T-helper 1 cell treated with Interleukin-12 subunit alpha and Interleukin-12 subunit beta and Interleukin-4 antibody, amounts not matched to agents 30 μg/mL and 1 μg/mL, for 36 hours (primary cell): ENCODE data around the gene RAB10.
"Not testable (repeated sequence)": the region's sequence is repeated elsewhere in the genome, so short reads cannot be mapped to it uniquely, and the experiment has no call there.

Source experiments
- H3K27ac Mint-ChIP-seq: one replicate; pipeline ENCODE4 v1.8.0; 2021; ENCODE audit warnings: mild to moderate bottlenecking, mixed read lengths
- H3K27me3 Mint-ChIP-seq: one replicate; pipeline ENCODE4 v1.8.0; 2021; ENCODE audit warnings: low read depth, mixed read lengths
- H3K36me3 Mint-ChIP-seq: one replicate; pipeline ENCODE4 v1.8.0; 2021; ENCODE audit warnings: low read depth, mixed read lengths
- H3K4me1 Mint-ChIP-seq: one replicate; pipeline ENCODE4 v1.8.0; 2021; ENCODE audit warnings: low read depth, mixed read lengths
- H3K4me3 Mint-ChIP-seq: one replicate; pipeline ENCODE4 v1.8.0; 2021; ENCODE audit warnings: mild to moderate bottlenecking, moderate library complexity, mixed read lengths
- H3K9me3 Mint-ChIP-seq: one replicate; pipeline ENCODE4 v1.8.0; 2021; ENCODE audit warnings: mixed read lengths

Gene RAB10

DNA sequence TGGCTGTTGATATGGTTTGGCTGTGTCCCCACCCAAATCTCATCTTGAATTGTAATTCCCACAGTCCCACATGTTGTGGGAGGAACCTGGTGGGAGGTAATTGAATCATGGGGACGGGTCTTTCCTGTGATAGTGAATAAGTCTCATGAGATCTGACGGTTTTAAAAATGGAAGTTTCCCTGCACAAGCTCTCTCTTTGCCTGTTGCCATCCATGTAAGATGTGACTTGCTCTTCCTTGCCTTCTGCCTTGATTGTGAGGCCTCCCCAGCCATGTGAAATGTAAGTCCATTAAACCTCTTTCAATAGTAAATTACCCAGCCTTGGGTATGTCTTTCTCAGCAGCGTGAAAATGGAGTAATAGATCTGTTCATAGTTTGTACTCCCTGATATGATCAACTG is 47.0 kb downstream of the RAB10 start:
- H3K27ac Mint-ChIP-seq, H3K4me1 Mint-ChIP-seq, H3K4me3 Mint-ChIP-seq, H3K27me3 Mint-ChIP-seq: not testable (repeated sequence)
- peaks cover 19% of the 10 kb centered on the region for H3K9me3 Mint-ChIP-seq
- H3K36me3 Mint-ChIP-seq = peaks cover 37% of the 10 kb centered on the region

GRCh38 chr2:26081556-26081955 is 47.7 kb downstream of the RAB10 start:
- peaks cover 19% of the 10 kb centered on the region for H3K9me3 Mint-ChIP-seq
- H3K4me1 Mint-ChIP-seq = peaks cover 13% of the 10 kb centered on the region
- no peaks in the 10 kb centered on the region for H3K27me3 Mint-ChIP-seq
- no peak overlapping the region for H3K27ac Mint-ChIP-seq
- no peak overlapping the region for H3K4me3 Mint-ChIP-seq
- peaks cover 39% of the 10 kb centered on the region for H3K36me3 Mint-ChIP-seq

DNA sequence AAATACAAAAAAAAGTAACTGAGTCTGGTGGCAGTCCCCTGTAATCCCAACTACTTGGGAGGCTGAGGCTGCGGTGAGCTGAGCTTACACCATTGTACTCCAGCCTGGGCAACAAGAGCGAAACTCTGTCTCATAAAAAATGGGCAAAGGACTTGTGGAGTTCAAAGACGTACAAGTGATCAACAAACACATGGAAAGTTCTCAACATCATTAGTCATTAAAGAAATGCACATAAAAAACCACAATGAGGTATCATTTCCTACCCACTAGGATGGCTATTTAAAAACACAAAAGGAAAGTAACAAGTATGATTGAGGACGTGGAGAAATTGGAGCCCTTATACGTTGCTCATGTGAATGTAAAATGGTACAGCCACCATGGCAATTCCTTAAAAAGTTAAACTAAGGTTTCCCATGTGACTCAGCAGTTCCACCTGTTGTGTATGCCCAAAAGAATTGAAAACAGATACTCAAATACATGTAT is 52.3 kb downstream of the RAB10 start:
- Mint-ChIP-seq H3K9me3 (peaks cover 2% of the 10 kb centered on the region), H3K36me3 (peaks cover 17% of the 10 kb centered on the region), H3K27me3 (no peaks in the 10 kb centered on the region), H3K4me1 (peaks cover 15% of the 10 kb centered on the region), H3K27ac (peak overlapping the region; percentile 63), H3K4me3 (no peak overlapping the region)

GRCh38 chr2:26086779-26087178 is 52.9 kb downstream of the RAB10 start:
- H3K27me3 Mint-ChIP-seq = no peaks in the 10 kb centered on the region
- no peak overlapping the region for H3K4me3 Mint-ChIP-seq
- peaks cover 19% of the 10 kb centered on the region for H3K4me1 Mint-ChIP-seq
- H3K36me3 Mint-ChIP-seq = peaks cover 13% of the 10 kb centered on the region
- no peaks in the 10 kb centered on the region for H3K9me3 Mint-ChIP-seq
- no peak overlapping the region for H3K27ac Mint-ChIP-seq

- Mint-ChIP-seq H3K27me3 (no peaks in the 10 kb centered on the region), H3K27ac (no peak overlapping the region), H3K4me3 (no peak overlapping the region), H3K36me3 (peaks cover 18% of the 10 kb centered on the region), H3K9me3 (no peaks in the 10 kb centered on the region), H3K4me1 (peaks cover 26% of the 10 kb centered on the region)
Measured at GRCh38 chr2:26088038-26088643, 54.3 kb downstream of the RAB10 start.

DNA sequence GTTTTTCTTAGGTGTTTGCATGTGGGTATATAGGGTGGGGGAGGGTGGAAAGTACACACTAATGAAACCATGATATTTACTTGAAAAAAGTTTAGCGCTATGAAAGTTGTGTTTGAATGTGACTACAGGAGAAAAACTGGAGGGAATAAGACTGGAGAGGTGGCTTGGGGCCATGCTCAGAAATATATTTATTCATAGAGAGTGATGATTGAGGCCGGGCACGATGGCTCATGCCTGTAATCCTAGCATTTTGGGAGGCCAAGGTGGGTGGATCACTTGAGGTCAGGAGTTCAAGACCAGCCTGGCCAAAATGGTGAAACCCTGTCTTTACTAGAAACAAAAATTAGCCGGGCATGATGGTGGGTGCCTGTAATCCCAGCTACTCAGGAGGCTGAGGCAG is 55.0 kb downstream of the RAB10 start:
- Mint-ChIP-seq H3K4me1 (peaks cover 26% of the 10 kb centered on the region), H3K36me3 (peaks cover 18% of the 10 kb centered on the region)
- H3K9me3 Mint-ChIP-seq, H3K27ac Mint-ChIP-seq, H3K27me3 Mint-ChIP-seq, H3K4me3 Mint-ChIP-seq: not testable (repeated sequence)

- H3K4me3 Mint-ChIP-seq = no peak overlapping the region
- peaks cover 26% of the 10 kb centered on the region for H3K4me1 Mint-ChIP-seq
- no peak overlapping the region for H3K27ac Mint-ChIP-seq
- H3K9me3 Mint-ChIP-seq = no peaks in the 10 kb centered on the region
- H3K36me3 Mint-ChIP-seq = peaks cover 15% of the 10 kb centered on the region
- H3K27me3 Mint-ChIP-seq = no peaks in the 10 kb centered on the region
Measured at GRCh38 chr2:26089337-26089736, 55.5 kb downstream of the RAB10 start.

DNA sequence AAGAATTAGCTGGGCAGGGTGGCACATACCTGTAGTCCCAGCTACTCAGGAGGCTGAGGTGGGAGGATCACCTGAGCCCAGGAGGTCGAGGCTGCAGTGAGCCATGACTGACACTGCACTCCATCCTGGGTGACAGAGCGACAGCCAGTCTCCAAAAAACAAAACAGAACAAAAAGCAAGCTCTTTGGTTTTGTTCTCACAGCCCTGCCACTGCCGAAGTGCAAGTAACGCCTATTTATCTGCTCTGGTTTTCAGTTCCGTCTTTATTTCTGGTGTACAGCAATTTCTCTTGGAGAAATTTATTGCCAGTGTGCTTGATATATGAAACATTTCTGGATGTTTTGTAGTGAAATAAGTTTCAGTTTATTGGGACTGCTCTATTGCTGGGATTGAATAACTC is 61.9 kb downstream of the RAB10 start:
- Mint-ChIP-seq H3K4me3 (no peak overlapping the region), H3K36me3 (peaks cover 26% of the 10 kb centered on the region), H3K27me3 (no peaks in the 10 kb centered on the region), H3K9me3 (no peaks in the 10 kb centered on the region), H3K27ac (no peak overlapping the region), H3K4me1 (peaks cover 28% of the 10 kb centered on the region)

- Mint-ChIP-seq H3K36me3 (peaks cover 44% of the 10 kb centered on the region), H3K4me1 (peaks cover 22% of the 10 kb centered on the region), H3K9me3 (no peaks in the 10 kb centered on the region), H3K27me3 (no peaks in the 10 kb centered on the region), H3K4me3 (no peak overlapping the region), H3K27ac (no peak overlapping the region)
Measured at GRCh38 chr2:26099933-26100332, 66.0 kb downstream of the RAB10 start.

DNA sequence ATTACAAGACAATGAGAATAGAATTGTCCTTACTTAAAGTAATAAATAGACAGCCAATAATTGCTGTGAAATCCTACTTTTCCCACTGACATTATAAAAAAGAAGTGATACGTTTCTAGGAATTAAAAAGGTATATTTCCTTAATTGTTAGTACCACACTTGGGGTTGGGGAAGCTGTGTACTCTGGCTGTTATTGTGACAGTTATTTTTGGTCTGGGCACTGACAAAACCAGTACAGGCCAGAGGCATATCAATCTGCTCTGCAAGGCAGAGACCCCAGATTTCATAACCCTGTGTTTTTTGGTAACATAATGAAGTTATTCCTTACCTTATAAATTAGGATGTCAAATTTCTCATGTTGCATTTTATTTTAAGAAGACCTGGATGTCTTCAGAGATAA is 66.5 kb downstream of the RAB10 start:
- peaks cover 22% of the 10 kb centered on the region for H3K4me1 Mint-ChIP-seq
- no peak overlapping the region for H3K4me3 Mint-ChIP-seq
- H3K27me3 Mint-ChIP-seq = no peaks in the 10 kb centered on the region
- peaks cover 46% of the 10 kb centered on the region for H3K36me3 Mint-ChIP-seq
- no peak overlapping the region for H3K27ac Mint-ChIP-seq
- H3K9me3 Mint-ChIP-seq = no peaks in the 10 kb centered on the region

- Mint-ChIP-seq H3K4me3 (no peak overlapping the region), H3K27ac (no peak overlapping the region), H3K36me3 (peaks cover 33% of the 10 kb centered on the region), H3K9me3 (no peaks in the 10 kb centered on the region), H3K4me1 (peaks cover 12% of the 10 kb centered on the region), H3K27me3 (no peaks in the 10 kb centered on the region)
Measured at GRCh38 chr2:26103752-26104151, 69.9 kb downstream of the RAB10 start.

GRCh38 chr2:26108701-26109100 is 74.8 kb downstream of the RAB10 start:
- H3K36me3 Mint-ChIP-seq = peaks cover 21% of the 10 kb centered on the region
- not testable (repeated sequence) for H3K9me3 Mint-ChIP-seq, H3K27me3 Mint-ChIP-seq, H3K4me3 Mint-ChIP-seq, H3K4me1 Mint-ChIP-seq, H3K27ac Mint-ChIP-seq

GRCh38 chr2:26112201-26112600 is 78.3 kb downstream of the RAB10 start:
- Mint-ChIP-seq H3K4me3 (no peak overlapping the region), H3K4me1 (peaks cover 8% of the 10 kb centered on the region), H3K27me3 (no peaks in the 10 kb centered on the region), H3K36me3 (peaks cover 16% of the 10 kb centered on the region), H3K9me3 (no peaks in the 10 kb centered on the region), H3K27ac (no peak overlapping the region)

DNA sequence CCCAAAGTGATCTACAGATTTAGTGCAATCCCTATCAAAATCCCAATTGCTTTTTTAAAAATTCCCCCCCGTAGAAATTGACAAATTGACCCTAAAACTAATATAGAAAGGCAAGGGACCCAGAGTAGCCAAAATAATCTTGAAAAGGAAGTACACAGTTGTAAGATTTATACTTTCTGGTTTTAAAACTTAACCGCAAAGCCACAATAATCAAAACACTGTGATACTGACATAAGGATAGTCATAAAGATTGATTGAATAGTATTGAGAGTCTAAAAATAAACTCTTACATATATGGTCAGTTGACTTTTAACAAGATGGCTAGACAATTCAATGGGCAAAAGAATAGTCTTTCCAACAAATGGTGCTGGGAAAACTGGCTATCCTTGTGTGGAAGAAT is 80.3 kb downstream of the RAB10 start:
- H3K4me3 Mint-ChIP-seq = no peak overlapping the region
- H3K27me3 Mint-ChIP-seq = no peaks in the 10 kb centered on the region
- H3K27ac Mint-ChIP-seq = no peak overlapping the region
- H3K9me3 Mint-ChIP-seq = no peaks in the 10 kb centered on the region
- H3K36me3 Mint-ChIP-seq = peaks cover 19% of the 10 kb centered on the region
- H3K4me1 Mint-ChIP-seq = peaks cover 10% of the 10 kb centered on the region

DNA sequence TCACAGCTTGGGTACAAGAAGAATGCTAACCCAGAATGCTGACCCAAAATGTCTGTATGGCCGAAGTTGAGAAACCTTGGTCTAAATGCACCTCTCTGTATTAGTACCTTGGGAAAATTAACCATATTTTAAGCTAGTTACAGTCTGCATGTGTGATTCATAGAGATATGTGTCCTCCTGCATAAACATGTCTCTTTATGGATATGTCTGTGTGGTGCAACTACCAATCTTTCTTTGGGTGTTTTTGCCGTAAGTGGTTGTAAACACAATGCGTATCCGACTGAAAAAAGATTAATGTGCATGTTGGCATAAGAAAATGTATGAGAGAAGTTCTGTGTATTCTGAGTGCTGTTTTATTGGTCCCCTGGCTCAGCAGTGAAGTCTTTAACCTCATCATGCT is 84.8 kb downstream of the RAB10 start:
- Mint-ChIP-seq H3K36me3 (peaks cover 11% of the 10 kb centered on the region), H3K4me3 (no peak overlapping the region), H3K4me1 (peaks cover 9% of the 10 kb centered on the region), H3K27me3 (no peaks in the 10 kb centered on the region), H3K27ac (no peak overlapping the region), H3K9me3 (no peaks in the 10 kb centered on the region)

DNA sequence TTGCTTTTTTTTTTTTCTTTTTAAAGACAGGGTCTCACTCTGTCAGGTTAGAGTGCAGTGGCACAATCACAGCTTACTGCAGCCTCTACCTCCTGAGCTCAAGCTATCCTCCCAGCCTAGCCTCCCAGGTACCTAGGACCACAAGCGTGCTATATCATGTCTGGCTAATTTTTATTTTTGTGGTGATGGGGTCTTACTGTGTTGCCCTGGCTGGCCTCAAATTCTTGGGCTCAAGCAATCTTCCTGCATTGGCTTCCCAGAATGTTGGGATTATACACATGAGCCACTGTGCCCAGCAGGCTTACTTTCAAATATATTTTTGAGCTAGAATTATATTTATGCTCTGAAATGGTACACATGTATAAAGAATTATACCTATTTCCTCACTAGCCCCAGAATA is 85.6 kb downstream of the RAB10 start:
- Mint-ChIP-seq H3K27me3 (no peaks in the 10 kb centered on the region), H3K36me3 (peaks cover 8% of the 10 kb centered on the region), H3K4me1 (peaks cover 7% of the 10 kb centered on the region), H3K27ac (no peak overlapping the region), H3K4me3 (no peak overlapping the region), H3K9me3 (no peaks in the 10 kb centered on the region)
